ENCODE data around the gene NOLC1. TPM values are rescaled to one million over a fixed set of nuclear protein-coding genes. Genes with fewer than 3 reads are reported as not detected.

The NOLC1 gene
- polyA plus RNA-seq, 3 donors = 94.3 to 100.0 (median 98.7) TPM

- DNase-seq = no peak
These were observed 44.7 kb downstream of the NOLC1 start for GRCh38 chr10:102196893-102197292.

- DNase-seq = no peak
These were observed 45.8 kb downstream of the NOLC1 start for GRCh38 chr10:102198027-102198426.

DNA sequence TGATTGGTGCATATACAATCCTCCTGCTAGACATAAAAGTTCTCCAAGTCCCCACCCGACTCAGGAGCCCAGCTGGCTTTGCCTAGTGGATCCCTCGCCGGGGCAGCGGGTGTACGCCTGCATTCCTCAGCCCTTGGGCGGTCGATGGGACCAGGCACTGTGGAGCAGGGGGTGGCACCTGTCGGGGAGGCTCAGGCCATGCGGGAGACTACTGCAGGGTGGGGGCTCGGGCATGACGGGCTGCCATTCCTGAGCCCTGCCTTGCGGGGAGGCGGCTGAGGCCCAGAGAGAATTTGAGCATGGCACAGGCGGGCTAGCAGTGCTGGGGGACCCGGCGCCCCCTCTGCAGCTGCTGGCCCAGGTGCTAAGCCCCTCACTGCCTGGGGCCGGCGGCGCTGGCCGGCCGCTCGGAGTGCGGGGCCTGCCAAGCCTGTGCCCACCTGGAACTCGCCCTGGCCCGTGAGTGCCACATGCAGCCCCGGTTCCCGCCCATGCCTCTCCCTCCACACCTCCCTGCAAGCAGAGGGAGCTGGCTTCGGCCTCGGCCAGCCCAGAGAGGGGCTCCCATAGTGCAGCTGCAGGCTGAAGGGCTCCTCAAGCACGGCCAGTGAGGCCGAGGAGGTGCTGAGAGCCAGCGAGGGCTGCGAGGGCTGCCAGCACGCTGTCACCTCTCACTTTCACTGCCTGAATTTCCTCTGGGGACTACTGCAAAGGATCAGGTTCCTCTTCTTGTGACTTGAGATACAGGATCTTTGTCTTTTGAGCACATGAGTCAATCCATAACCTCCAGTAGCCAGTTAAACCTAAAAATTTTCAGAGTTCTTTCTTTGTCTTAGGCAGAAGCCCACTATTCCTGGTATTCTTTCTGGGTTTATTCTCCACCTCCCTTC is 48.8 kb downstream of the NOLC1 start:
- DNase-seq = no peak

GRCh38 chr10:102202386-102202785 is 50.2 kb downstream of the NOLC1 start:
- no peak for DNase-seq

DNA sequence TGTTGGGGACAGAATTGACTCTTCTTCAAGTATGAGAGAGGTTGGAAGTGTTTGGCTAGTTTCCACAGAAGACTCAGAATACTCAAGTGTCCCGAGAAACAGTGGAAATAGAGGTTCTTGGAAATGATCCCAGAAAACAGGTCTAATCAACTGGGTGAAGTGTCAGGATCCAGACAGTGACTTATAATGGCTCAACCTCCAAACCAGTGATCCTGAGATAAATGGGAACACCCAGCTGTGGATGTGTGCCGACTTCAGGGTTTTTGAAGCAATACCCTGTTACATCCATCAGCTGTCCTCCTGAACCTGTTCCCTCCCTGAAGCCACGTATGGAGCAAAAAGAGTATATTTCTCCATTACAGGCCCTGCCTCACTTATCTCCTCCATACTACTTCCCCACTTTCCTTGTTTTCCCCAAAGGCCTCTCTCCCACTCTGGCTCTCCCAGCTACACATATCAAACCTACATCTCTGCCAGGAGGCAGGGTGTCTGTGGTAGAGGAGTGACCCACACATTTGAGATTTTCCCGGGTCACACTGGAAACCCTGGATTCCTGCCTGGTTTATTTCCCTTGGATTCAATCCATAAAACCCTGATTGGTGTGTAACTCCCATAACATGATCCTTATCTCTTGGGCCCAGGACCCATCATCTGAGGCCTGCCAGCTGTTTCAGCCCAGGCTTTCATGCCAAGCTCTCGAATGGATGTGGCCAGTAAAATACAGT is 56.3 kb downstream of the NOLC1 start:
- DNase-seq = no peak

- DNase-seq = no peak
These were observed 59.6 kb downstream of the NOLC1 start for GRCh38 chr10:102211615-102212299.

Other genes starting within 250 kb of the NOLC1 start
- gene ARMH3, start 96.2 kb upstream of the NOLC1 start, polyA plus RNA-seq (ENCODE audit: insufficient read length in 3 of 3) = 10 to 100 TPM; 16.6 to 20.0 (median 19.6) TPM
- 10 to 100 TPM; 12.4 to 16.7 (median 15.9) TPM for gene HPS6, start 87.0 kb upstream of the NOLC1 start, polyA plus RNA-seq (ENCODE audit: insufficient read length in 3 of 3)
- gene LDB1, start 32.0 kb upstream of the NOLC1 start, polyA plus RNA-seq (ENCODE audit: insufficient read length in 3 of 3) = 100 to 1,000 TPM; 120 to 144 (median 126) TPM
- 10 to 100 TPM; 36.0 to 37.2 (median 36.6) TPM for gene PPRC1, start 19.3 kb upstream of the NOLC1 start, polyA plus RNA-seq (ENCODE audit: insufficient read length in 3 of 3)
- 1 to 10 TPM; 2.1 to 3.1 (median 2.2) TPM for gene ELOVL3, start 73.9 kb downstream of the NOLC1 start, polyA plus RNA-seq (ENCODE audit: insufficient read length in 3 of 3)
- 1 to 10 TPM; 1.0 to 1.4 (median 1.2) TPM for gene PITX3, start 89.1 kb downstream of the NOLC1 start, polyA plus RNA-seq (ENCODE audit: insufficient read length in 3 of 3)
- gene GBF1, start 93.1 kb downstream of the NOLC1 start, polyA plus RNA-seq (ENCODE audit: insufficient read length in 3 of 3) = 10 to 100 TPM; 49.5 to 58.4 (median 53.6) TPM
- 10 to 100 TPM; 20.6 to 22.7 (median 21.4) TPM for gene NFKB2, start 243.3 kb downstream of the NOLC1 start, polyA plus RNA-seq (ENCODE audit: insufficient read length in 3 of 3)

Measured in renal pelvis (tissue), 4 donors.